PFSK-1 (cell line): Measurements from ENCODE around the gene TSC2.

Source experiments
- FOXP2 ChIP-seq: optimal IDR thresholded peaks from 2 replicates; pipeline ENCODE3; 2011; ENCODE audit warnings: borderline replicate concordance, control low read depth, inconsistent platforms; ENCODE audit not compliant: insufficient read depth; ENCODE audit errors: extremely low read length, extremely low read depth
- POLR2AphosphoS5 ChIP-seq: IDR thresholded peaks from 2 replicates; pipeline ENCODE4 v1.6.1; 2012; ENCODE audit warnings: low read depth, mild to moderate bottlenecking, control low read depth, low read length, moderate library complexity
- REST ChIP-seq, 2 experiments: IDR thresholded peaks; 2 replicates each; pipeline versions ENCODE4 v1.6.1 to v1.8.0; 2011 to 2012; ENCODE audit warnings: low read depth in 2 of 2, low read length in 2 of 2, control low read depth in 1 of 2, inconsistent platforms in 1 of 2, mild to moderate bottlenecking in 1 of 2, moderate library complexity in 1 of 2; ENCODE audit not compliant: insufficient read depth in 1 of 2
- SIN3A ChIP-seq: IDR thresholded peaks from 2 replicates; pipeline ENCODE4 v1.6.1; 2012; ENCODE audit warnings: mild to moderate bottlenecking, low read length, moderate library complexity, borderline replicate concordance; ENCODE audit not compliant: insufficient read depth
- TAF1 ChIP-seq: IDR thresholded peaks from 2 replicates; pipeline ENCODE4 v1.6.1; 2012; ENCODE audit warnings: low read length, control low read depth, borderline replicate concordance; ENCODE audit not compliant: insufficient read depth

The TSC2 gene

GRCh38 chr16:2001035-2001434 lies 46.8 kb upstream of the TSC2 start:
- TF ChIP-seq REST (IDR thresholded peaks at IDR 0.05; ENCODE audit: insufficient read depth in 1 of 2, low read depth in 2 of 2, low read length in 2 of 2) (no peak), POLR2AphosphoS5 (no peak), TAF1 (no peak), FOXP2 (no peak), SIN3A (no peak)

GRCh38 chr16:2001456-2002355 lies 46.1 kb upstream of the TSC2 start:
- TF ChIP-seq POLR2AphosphoS5 = no peak
- TF ChIP-seq TAF1 = no peak
- no peak for TF ChIP-seq REST (IDR thresholded peaks at IDR 0.05; ENCODE audit: insufficient read depth in 1 of 2, low read depth in 2 of 2, low read length in 2 of 2)
- no peak for TF ChIP-seq SIN3A
- no peak for TF ChIP-seq FOXP2

GRCh38 chr16:2002406-2003230 lies 45.2 kb upstream of the TSC2 start:
- no peak for TF ChIP-seq SIN3A
- TF ChIP-seq TAF1 = no peak
- TF ChIP-seq FOXP2 = no peak
- no peak for TF ChIP-seq REST (IDR thresholded peaks at IDR 0.05; ENCODE audit: insufficient read depth in 1 of 2, low read depth in 2 of 2, low read length in 2 of 2)
- no peak for TF ChIP-seq POLR2AphosphoS5

GRCh38 chr16:2003231-2003826 lies 44.5 kb upstream of the TSC2 start:
- TF ChIP-seq POLR2AphosphoS5 (no peak), TAF1 (no peak), REST (IDR thresholded peaks at IDR 0.05; ENCODE audit: insufficient read depth in 1 of 2, low read depth in 2 of 2, low read length in 2 of 2) (no peak), FOXP2 (no peak), SIN3A (no peak)
